ENCODE results near the gene GPLD1. TPM values are rescaled to one million over a fixed set of nuclear protein-coding genes. Genes with fewer than 3 reads are reported as not detected.
"Not testable (repeated sequence)": the region's sequence is repeated elsewhere in the genome, so short reads cannot be mapped to it uniquely, and the experiment has no call there.

The GPLD1 gene
- total RNA-seq, 1 donor = 0.72 TPM

- H2AFZ ChIP-seq (ENCODE audit: low read length); H3K27ac ChIP-seq (ENCODE audit: low read depth, low read length); DNase-seq (ENCODE audit: insufficient read length, low spot score, missing footprints); H3K4me1 ChIP-seq (ENCODE audit: insufficient read depth, low read length); H4K20me1 ChIP-seq (ENCODE audit: insufficient read depth, low read length); H3K9me3 ChIP-seq (ENCODE audit: low read depth, low read length); H3K79me2 ChIP-seq (ENCODE audit: insufficient read depth, low read length); H3K36me3 ChIP-seq (ENCODE audit: insufficient read depth, low read length); H3K4me2 ChIP-seq (ENCODE audit: insufficient read depth, low read length); H3K27me3 ChIP-seq (ENCODE audit: insufficient read depth, low read length); H3K4me3 ChIP-seq (ENCODE audit: insufficient read depth, low read length): not testable (repeated sequence)
Measured at GRCh38 chr6:24382891-24383494, 106.4 kb downstream of the GPLD1 start.

- H3K4me1 ChIP-seq (ENCODE audit: insufficient read depth, low read length) = no peaks in the 10 kb centered on the region
- no peak overlapping the region for H2AFZ ChIP-seq (ENCODE audit: low read length)
- no peak overlapping the region for H3K4me3 ChIP-seq (ENCODE audit: insufficient read depth, low read length)
- no peaks in the 10 kb centered on the region for H3K36me3 ChIP-seq (ENCODE audit: insufficient read depth, low read length)
- H3K4me2 ChIP-seq (ENCODE audit: insufficient read depth, low read length) = no peak overlapping the region
- TF ChIP-seq CTCF (IDR thresholded peaks at IDR 0.05; ENCODE audit: extremely low read depth, low read depth, low read length) = no peak
- H4K20me1 ChIP-seq (ENCODE audit: insufficient read depth, low read length) = no peaks in the 10 kb centered on the region
- no peaks in the 10 kb centered on the region for H3K27me3 ChIP-seq (ENCODE audit: insufficient read depth, low read length)
- H3K9me3 ChIP-seq (ENCODE audit: low read depth, low read length) = no peaks in the 10 kb centered on the region
- H3K27ac ChIP-seq (ENCODE audit: low read depth, low read length) = no peak overlapping the region
- no peak for DNase-seq (ENCODE audit: insufficient read length, low spot score, missing footprints)
- H3K79me2 ChIP-seq (ENCODE audit: insufficient read depth, low read length) = no peaks in the 10 kb centered on the region
Measured at GRCh38 chr6:24382220-24382540, 107.2 kb downstream of the GPLD1 start.

- TF ChIP-seq CTCF (IDR thresholded peaks at IDR 0.05; ENCODE audit: extremely low read depth, low read depth, low read length) = no peak
- no peak for DNase-seq (ENCODE audit: insufficient read length, low spot score, missing footprints)
- no peak overlapping the region for H3K27ac ChIP-seq (ENCODE audit: low read depth, low read length)
- H2AFZ ChIP-seq (ENCODE audit: low read length) = no peak overlapping the region
- H3K4me2 ChIP-seq (ENCODE audit: insufficient read depth, low read length) = no peak overlapping the region
- H3K36me3 ChIP-seq (ENCODE audit: insufficient read depth, low read length) = no peaks in the 10 kb centered on the region
- H3K9me3 ChIP-seq (ENCODE audit: low read depth, low read length) = no peaks in the 10 kb centered on the region
- no peak overlapping the region for H3K4me3 ChIP-seq (ENCODE audit: insufficient read depth, low read length)
- no peaks in the 10 kb centered on the region for H3K4me1 ChIP-seq (ENCODE audit: insufficient read depth, low read length)
- H3K79me2 ChIP-seq (ENCODE audit: insufficient read depth, low read length) = no peaks in the 10 kb centered on the region
- H3K27me3 ChIP-seq (ENCODE audit: insufficient read depth, low read length) = no peaks in the 10 kb centered on the region
- H4K20me1 ChIP-seq (ENCODE audit: insufficient read depth, low read length) = no peaks in the 10 kb centered on the region
Measured at GRCh38 chr6:24381476-24382219, 107.7 kb downstream of the GPLD1 start.

GRCh38 chr6:24378473-24379097 lies 110.8 kb downstream of the GPLD1 start:
- H3K36me3 ChIP-seq (ENCODE audit: insufficient read depth, low read length) = no peaks in the 10 kb centered on the region
- H3K9me3 ChIP-seq (ENCODE audit: low read depth, low read length) = no peaks in the 10 kb centered on the region
- H4K20me1 ChIP-seq (ENCODE audit: insufficient read depth, low read length) = no peaks in the 10 kb centered on the region
- no peak overlapping the region for H3K27ac ChIP-seq (ENCODE audit: low read depth, low read length)
- no peak overlapping the region for H2AFZ ChIP-seq (ENCODE audit: low read length)
- no peak overlapping the region for H3K4me2 ChIP-seq (ENCODE audit: insufficient read depth, low read length)
- DNase-seq (ENCODE audit: insufficient read length, low spot score, missing footprints) = no peak
- no peaks in the 10 kb centered on the region for H3K4me1 ChIP-seq (ENCODE audit: insufficient read depth, low read length)
- no peak overlapping the region for H3K4me3 ChIP-seq (ENCODE audit: insufficient read depth, low read length)
- TF ChIP-seq CTCF (IDR thresholded peaks at IDR 0.05; ENCODE audit: extremely low read depth, low read depth, low read length) = no peak
- H3K79me2 ChIP-seq (ENCODE audit: insufficient read depth, low read length) = no peaks in the 10 kb centered on the region
- H3K27me3 ChIP-seq (ENCODE audit: insufficient read depth, low read length) = no peaks in the 10 kb centered on the region

Other genes starting within 250 kb of the GPLD1 start
- under 0.01 TPM in 2 replicates for gene DCDC2, start 131.5 kb downstream of the GPLD1 start, total RNA-seq
- 22.7 and 23.5 TPM in 2 replicates for gene MRS2, start 86.6 kb downstream of the GPLD1 start, total RNA-seq
- 1.8 and 2.2 TPM in 2 replicates for gene ALDH5A1, start 5.4 kb upstream of the GPLD1 start, total RNA-seq
- gene KIAA0319, start 156.6 kb upstream of the GPLD1 start, total RNA-seq = under 0.01 and 0.29 TPM in 2 replicates
- 27.4 and 27.9 TPM in 2 replicates for gene TDP2, start 177.3 kb upstream of the GPLD1 start, total RNA-seq
- gene ACOT13, start 177.5 kb upstream of the GPLD1 start, total RNA-seq = 5.8 and 6.5 TPM in 2 replicates
- gene C6orf62, start 229.6 kb upstream of the GPLD1 start, total RNA-seq = 144 and 168 TPM in 2 replicates